HPDE6-E6E7 (cell line): ENCODE results near the gene DNAJB2.
A peak's percentile ranks its signal among the peaks of the same experiment; 100 is the strongest.
"Not testable (repeated sequence)": the region's sequence is repeated elsewhere in the genome, so short reads cannot be mapped to it uniquely, and the experiment has no call there.

Experiments used
- DNase-seq: peaks from one replicate; pipeline ENCODE4 v3.0.0; 2011; ENCODE audit warnings: missing footprints; ENCODE audit errors: extremely low spot score

DNAJB2 gene

DNA sequence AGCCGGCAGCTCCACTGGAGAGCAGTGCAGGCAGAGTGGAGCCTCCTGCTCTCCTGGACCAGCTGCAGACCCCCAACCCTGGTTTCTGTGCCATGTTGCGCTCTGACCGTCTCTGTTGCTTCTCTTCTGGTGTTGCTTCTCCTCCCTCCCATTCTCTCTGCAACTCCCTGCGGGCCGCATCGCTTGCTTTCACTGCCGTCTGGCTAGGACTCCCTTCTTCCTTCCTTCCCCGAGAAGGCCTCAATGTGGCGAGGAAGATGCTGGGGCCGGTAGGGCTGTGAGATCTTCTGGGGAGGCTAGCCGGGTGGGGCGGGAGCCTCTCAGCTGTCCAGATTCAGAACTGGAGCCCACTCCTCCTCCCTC lies 6.2 kb downstream of the DNAJB2 start:
- no peak for DNase-seq

GRCh38 chr2:219285894-219286425 lies 6.8 kb downstream of the DNAJB2 start:
- DNase-seq = peak; percentile 94

GRCh38 chr2:219286436-219287115 lies 7.4 kb downstream of the DNAJB2 start:
- peak; percentile 66 for DNase-seq

DNA sequence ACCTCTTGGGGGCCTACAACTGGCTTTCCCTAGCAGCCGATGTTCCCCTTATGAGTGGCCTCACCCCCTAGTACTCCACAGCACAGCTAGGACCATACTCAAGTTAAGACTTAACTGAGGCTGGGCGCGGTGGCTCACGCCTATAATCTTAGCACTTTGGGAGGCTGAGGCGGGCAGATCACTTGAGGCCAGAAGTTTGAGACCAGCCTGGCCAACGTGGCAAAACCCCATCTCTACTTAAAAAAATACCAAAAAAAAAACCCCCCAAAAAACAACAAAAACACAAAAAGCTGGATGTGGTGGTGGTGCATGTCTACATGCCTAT lies 7.9 kb downstream of the DNAJB2 start:
- not testable (repeated sequence) for DNase-seq

DNA sequence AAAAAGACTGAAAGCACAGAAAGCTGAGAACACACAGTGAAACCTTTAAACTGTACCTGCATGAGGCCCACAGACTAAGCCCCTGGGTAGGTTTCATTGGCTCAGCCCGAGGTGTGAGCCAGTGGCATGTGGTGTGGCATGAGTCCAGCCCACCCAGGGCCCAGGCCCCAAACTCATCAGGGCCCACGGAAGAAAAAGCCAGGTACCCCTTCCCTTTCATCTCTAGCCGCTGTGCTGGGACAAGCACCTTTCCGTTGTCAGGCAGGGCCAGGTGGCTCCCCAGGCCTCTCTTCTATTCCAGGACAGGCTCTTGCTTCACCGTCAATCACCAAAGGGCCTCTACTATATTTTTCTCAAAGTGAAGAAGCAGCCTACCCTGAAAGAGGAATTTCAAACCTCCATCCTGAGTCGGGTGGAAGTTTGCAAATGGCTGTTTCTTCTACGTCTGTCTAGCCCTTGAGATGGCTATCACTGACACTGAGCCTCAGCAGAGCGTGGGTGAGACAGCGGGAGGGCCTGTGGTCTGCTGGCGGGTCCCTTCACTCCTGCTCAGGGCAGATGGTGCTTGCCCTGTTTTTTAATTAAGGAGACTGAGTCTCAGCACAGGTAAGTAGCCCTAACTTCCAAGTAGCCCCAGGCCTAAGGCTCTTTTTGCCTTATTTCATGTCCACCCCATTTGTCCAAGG lies 8.6 kb downstream of the DNAJB2 start:
- no peak for DNase-seq

DNA sequence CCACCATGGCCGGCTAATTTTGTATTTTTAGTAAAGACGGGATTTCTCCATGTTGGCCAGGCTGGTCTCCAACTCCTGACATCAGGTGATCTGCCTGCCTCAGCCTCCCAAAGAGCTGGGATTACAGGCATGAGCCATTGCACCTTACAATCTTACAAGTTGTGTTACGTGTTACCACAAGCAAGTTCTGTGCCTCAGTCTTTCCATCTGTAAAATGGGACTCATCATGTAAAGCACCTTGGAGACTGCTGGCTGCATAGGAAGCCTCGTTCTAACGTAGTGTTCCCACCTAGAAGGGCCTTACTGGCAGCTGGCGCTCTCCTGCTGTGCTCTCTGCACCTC lies 10.0 kb downstream of the DNAJB2 start:
- no peak for DNase-seq

GRCh38 chr2:219289537-219290361 lies 10.6 kb downstream of the DNAJB2 start:
- DNase-seq = peak; percentile 52

GRCh38 chr2:219290381-219291171 lies 11.4 kb downstream of the DNAJB2 start:
- DNase-seq = no peak

- DNase-seq = no peak
These were observed 12.2 kb downstream of the DNAJB2 start for GRCh38 chr2:219291394-219291793.

GRCh38 chr2:219291910-219292490 lies 12.8 kb downstream of the DNAJB2 start:
- DNase-seq = no peak

GRCh38 chr2:219292616-219293015 lies 13.4 kb downstream of the DNAJB2 start:
- DNase-seq = no peak

DNA sequence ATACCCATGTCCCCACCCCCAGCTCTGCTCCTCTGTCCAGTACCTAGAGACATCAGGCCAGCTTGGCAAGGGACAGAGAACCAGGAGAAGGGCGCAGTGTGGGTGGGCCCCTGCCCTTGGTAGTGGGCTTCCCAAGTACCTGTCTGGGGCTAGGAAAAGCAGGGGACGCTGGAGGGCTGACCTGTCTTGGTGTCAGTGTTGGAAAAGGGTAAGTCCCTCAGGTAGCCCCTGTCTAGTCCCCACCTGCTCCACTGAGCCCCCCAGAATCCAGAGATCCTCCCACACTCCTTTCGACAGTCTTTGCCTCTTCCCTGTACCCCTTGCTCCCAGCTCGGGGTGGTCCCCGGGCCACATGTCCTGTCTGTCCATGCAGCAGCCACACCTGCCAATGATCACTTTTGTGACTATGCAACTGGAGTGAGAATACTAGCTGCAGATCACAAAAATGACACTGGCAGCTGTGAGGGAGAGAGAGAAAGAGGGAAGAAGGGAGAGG lies 14.6 kb downstream of the DNAJB2 start:
- no peak for DNase-seq

GRCh38 chr2:219294356-219295351 lies 15.5 kb downstream of the DNAJB2 start:
- DNase-seq = peak; percentile 83

DNA sequence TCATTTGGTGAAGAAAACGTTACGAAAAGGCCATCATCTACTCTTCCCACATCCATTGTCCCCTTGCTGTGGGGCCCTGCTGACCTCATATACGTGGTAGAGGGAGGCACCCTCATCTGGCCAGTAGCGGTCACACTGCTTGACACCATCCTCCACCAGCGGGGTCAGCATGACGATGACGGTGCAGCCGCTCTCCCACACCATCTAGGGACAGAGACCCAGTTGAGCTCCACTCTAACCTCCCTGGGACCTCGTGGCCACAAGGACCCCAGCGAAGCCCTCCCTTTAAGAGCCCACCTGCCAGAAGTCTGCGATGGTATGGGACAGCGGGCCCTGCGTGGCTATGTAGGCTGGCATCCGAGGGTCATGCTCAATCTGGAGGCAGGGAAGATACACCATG lies 17.0 kb downstream of the DNAJB2 start:
- DNase-seq = no peak

- no peak for DNase-seq
These were observed 17.6 kb downstream of the DNAJB2 start for GRCh38 chr2:219296631-219297391.

GRCh38 chr2:219297766-219298456 lies 18.7 kb downstream of the DNAJB2 start:
- DNase-seq = no peak

- peak; percentile 90 for DNase-seq
These were observed 19.7 kb downstream of the DNAJB2 start for GRCh38 chr2:219298759-219299371.

GRCh38 chr2:219299372-219299760 lies 20.2 kb downstream of the DNAJB2 start:
- DNase-seq = no peak
